Suprapubic skin (tissue), 4 donors: ENCODE measurements around the gene LYRM4.

ENCODE experiments used
- EP300 ChIP-seq: sonication (generic); formaldehyde crosslinking; IDR thresholded peaks from one replicate; pipeline ENCODE4 v1.6.1; 2017; ENCODE audit warnings: antibody characterized with exemption
- POLR2A ChIP-seq, 2 donors: fragments of 450-650 bp; IDR thresholded peaks; one replicate each; pipeline ENCODE4 v1.6.1; 2017; ENCODE audit warnings: antibody characterized with exemption in 2 of 2, mild to moderate bottlenecking in 2 of 2, moderate library complexity in 2 of 2
- POLR2AphosphoS5 ChIP-seq, 3 donors: sonication (generic); formaldehyde crosslinking; IDR thresholded peaks; one replicate each; pipeline ENCODE4 v1.6.1; 2017; ENCODE audit warnings: antibody characterized with exemption in 3 of 3
- TF ChIP-seq, protein P1 (sequence below), 2 donors: fragments of 200-600 bp in 1 of 2; fragments of 450-650 bp in 1 of 2; sonication (generic) in 1 of 2; IDR thresholded peaks; one replicate each; pipeline ENCODE4 v1.5.1; 2016 to 2019; ENCODE audit warnings: antibody characterized with exemption in 2 of 2, mild to moderate bottlenecking in 1 of 2, moderate library complexity in 1 of 2

DNA sequence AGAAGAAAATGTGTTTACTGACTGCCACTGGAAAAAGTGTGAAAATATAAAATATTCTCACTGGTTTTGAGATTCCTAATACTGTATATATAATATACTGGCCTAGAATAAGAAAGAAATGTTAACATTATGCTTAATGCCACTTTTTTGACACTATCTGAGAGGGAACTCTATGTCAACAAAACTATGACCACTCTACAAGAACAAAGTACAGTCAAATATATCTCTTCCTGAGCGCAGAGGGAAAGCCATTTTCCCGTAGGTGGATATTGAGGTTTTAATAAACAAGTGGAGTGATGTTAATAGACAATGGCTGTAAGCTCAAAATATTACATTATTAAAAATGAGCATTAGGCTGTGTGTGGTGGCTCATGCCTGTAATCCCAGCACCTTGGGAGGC is 24.9 kb downstream of the LYRM4 start:
- TF ChIP-seq, protein P1, sequence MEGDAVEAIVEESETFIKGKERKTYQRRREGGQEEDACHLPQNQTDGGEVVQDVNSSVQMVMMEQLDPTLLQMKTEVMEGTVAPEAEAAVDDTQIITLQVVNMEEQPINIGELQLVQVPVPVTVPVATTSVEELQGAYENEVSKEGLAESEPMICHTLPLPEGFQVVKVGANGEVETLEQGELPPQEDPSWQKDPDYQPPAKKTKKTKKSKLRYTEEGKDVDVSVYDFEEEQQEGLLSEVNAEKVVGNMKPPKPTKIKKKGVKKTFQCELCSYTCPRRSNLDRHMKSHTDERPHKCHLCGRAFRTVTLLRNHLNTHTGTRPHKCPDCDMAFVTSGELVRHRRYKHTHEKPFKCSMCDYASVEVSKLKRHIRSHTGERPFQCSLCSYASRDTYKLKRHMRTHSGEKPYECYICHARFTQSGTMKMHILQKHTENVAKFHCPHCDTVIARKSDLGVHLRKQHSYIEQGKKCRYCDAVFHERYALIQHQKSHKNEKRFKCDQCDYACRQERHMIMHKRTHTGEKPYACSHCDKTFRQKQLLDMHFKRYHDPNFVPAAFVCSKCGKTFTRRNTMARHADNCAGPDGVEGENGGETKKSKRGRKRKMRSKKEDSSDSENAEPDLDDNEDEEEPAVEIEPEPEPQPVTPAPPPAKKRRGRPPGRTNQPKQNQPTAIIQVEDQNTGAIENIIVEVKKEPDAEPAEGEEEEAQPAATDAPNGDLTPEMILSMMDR (IDR thresholded peaks at IDR 0.05) = no peak
- TF ChIP-seq POLR2AphosphoS5 (IDR thresholded peaks at IDR 0.05) = no peak
- no peak for TF ChIP-seq POLR2A (IDR thresholded peaks at IDR 0.05)
- TF ChIP-seq EP300 = no peak
